ENCODE results near the gene TLK2.

Gene TLK2

GRCh38 chr17:62648956-62649294, 170.3 kb downstream of the TLK2 start:
- Mint-ChIP-seq H3K4me1 (peaks cover 34% of the 10 kb centered on the region), H3K9me3 (no peaks in the 10 kb centered on the region), H3K36me3 (ENCODE audit: low read depth) (peaks cover 10% of the 10 kb centered on the region)

DNA sequence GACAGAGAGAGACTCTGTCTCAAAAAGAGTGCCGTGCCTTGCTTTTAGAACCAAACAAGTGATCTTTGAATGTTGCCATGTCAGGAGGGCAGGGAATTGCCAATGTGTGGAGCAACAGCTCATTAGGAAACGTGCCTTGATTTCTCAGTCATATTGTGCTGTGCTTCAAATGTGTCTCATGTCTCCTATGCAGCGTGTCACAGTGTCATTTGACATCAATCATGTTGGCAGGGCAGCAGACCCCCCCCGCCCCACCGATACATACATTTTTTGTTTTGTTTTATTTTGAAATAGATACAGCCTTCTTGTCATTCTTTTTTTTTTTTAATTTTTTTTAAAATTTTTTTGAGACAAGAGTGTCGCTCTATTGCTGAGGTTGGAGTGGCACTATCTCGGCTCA, 170.9 kb downstream of the TLK2 start:
- TF ChIP-seq CTCF (IDR thresholded peaks at IDR 0.05; ENCODE audit: unreplicated experiment in 3 of 3): no peak
- no peak overlapping the region for H3K4me3 Mint-ChIP-seq
- H3K27me3 Mint-ChIP-seq (ENCODE audit: low read depth): no peaks in the 10 kb centered on the region
- no peak overlapping the region for H3K27ac Mint-ChIP-seq
- peaks cover 8% of the 10 kb centered on the region for H3K36me3 Mint-ChIP-seq (ENCODE audit: low read depth)
- peaks cover 38% of the 10 kb centered on the region for H3K4me1 Mint-ChIP-seq
- no peaks in the 10 kb centered on the region for H3K9me3 Mint-ChIP-seq

More at GRCh38 chr17:62648956-62649294, 170.3 kb downstream of the TLK2 start:
- Mint-ChIP-seq H3K27me3 (ENCODE audit: low read depth) (no peaks in the 10 kb centered on the region), H3K27ac (peak overlapping the region; percentile 56 to 72 (median 66)), H3K4me3 (no peak overlapping the region)
- no peak for TF ChIP-seq CTCF (IDR thresholded peaks at IDR 0.05; ENCODE audit: unreplicated experiment in 3 of 3)

DNA sequence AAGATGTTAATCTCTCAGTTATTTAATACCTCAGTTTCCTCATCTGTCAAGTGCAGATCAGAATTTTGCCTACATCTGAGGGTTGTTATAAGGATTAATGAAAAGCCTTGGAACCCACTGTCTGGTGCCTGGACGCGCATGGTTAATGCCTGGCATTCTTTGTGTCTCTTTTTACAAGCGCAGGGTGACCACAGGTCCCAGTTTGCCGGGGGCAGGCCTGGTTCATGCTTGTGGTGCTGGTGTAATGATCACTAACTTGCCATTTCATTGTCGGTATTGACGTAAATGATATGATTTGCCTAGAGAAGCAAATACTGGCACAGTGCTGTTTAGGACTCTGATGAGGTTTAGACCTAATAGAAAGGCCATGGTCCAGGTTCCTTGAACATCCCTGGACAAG, 172.0 kb downstream of the TLK2 start:
- TF ChIP-seq CTCF (IDR thresholded peaks at IDR 0.05; ENCODE audit: unreplicated experiment in 3 of 3): no peak
- Mint-ChIP-seq H3K27me3 (ENCODE audit: low read depth) (no peaks in the 10 kb centered on the region), H3K4me1 (peaks cover 37% of the 10 kb centered on the region), H3K36me3 (ENCODE audit: low read depth) (peaks cover 7% of the 10 kb centered on the region), H3K27ac (peak overlapping the region; percentile 15 to 29 (median 22)), H3K4me3 (no peak overlapping the region), H3K9me3 (no peaks in the 10 kb centered on the region)

DNA sequence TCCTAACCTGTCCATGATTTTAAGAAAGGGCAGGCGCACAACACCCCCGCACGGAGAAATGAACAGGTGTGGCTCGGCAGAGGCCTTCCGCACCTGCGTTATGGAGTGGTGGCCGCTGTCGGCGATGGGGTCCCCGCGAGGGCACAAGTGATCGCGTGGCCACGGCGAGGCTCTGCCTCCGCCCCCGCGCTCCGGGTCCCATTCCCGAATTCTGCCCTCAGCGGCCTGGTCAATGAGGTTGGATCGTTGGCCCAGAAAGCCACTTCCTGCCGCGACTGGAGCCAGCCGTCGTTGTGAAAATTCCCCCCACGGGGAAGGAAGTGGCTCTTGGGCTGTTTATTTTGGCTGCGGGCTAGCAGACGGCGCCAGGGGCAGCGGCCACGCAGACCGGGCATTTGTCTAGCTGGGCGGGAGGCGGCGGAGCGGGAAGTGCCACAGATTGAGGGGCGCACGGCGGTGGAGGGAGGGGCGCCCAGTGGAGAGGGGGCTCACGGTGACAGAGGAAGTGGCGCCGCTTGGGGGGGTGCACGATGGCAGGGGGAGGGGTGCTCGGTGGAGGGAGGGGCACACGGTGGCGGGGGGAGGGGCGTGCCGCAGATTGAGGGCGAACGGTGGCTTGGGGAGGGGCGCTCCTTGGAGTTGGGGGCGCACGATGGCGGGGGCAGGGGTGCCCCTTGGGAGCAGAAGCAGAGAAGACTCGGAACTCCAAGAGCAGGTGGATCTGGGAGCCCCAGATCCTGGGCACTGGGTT, 173.8 kb downstream of the TLK2 start:
- peak overlapping the region; percentile 74 to 97 (median 90) for H3K27ac Mint-ChIP-seq
- H3K4me3 Mint-ChIP-seq: peak overlapping the region; percentile 81 to 85 (median 83)
- H3K9me3 Mint-ChIP-seq: no peaks in the 10 kb centered on the region
- peaks cover 53% of the 10 kb centered on the region for H3K4me1 Mint-ChIP-seq
- peaks cover 9% of the 10 kb centered on the region for H3K36me3 Mint-ChIP-seq (ENCODE audit: low read depth)
- no peaks in the 10 kb centered on the region for H3K27me3 Mint-ChIP-seq (ENCODE audit: low read depth)
- TF ChIP-seq CTCF (IDR thresholded peaks at IDR 0.05; ENCODE audit: unreplicated experiment in 3 of 3): no peak

DNA sequence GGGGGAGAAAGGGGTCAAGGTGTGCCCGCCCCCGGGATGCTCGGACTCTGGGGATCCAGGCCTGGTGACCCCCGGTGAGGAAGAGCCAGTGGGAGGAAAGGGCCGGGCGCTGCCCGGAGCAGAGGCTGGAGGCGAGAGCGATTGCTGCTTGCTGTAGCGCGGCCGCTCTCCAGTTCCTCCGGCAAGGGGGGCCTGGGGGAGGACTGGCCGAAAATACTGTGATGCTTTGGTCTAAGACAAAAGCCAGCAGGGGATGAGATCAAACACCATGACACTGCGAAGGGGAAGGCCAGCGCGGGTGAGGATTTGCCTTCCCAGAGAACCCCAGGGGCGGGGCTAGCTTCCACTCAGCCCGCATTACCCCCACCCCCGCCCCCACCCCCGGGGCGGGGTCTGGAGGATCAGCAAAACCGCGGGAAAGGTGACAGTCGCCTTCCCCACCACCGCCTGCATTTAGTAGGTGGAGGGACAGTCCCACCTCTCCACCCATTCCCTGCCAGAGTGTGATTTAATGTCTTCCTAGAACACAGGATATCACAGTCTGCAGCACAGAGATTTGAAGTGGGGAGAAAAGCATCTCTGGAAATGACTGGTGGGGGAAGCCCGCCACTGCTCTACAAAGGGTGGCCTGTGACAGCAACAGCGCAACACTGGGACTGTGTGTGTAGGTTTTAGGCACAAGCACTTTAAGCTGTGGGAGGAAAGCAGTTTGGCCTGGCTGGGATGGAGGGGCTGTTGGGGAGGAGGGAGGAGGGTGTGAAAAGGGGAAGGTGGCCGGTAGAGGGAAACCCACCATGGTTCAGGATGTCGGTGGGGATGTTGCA, 174.6 kb downstream of the TLK2 start:
- H3K36me3 Mint-ChIP-seq (ENCODE audit: low read depth): peaks cover 15% of the 10 kb centered on the region
- TF ChIP-seq CTCF (IDR thresholded peaks at IDR 0.05; ENCODE audit: unreplicated experiment in 3 of 3): no peak

More for the DNA sequence above, 174.6 kb downstream of the TLK2 start:
- Mint-ChIP-seq H3K27me3 (ENCODE audit: low read depth) (no peaks in the 10 kb centered on the region), H3K27ac (peak overlapping the region; percentile 74 to 97 (median 90)), H3K4me3 (peak overlapping the region; percentile 80 to 85 (median 81)), H3K9me3 (no peaks in the 10 kb centered on the region), H3K4me1 (peaks cover 61% of the 10 kb centered on the region)

Measured in nephron (organoid).